Panc1 (cell line): ENCODE measurements around the gene KASH5. TPM values are rescaled to one million over a fixed set of nuclear protein-coding genes. Genes with fewer than 3 reads are reported as not detected.

Source experiments
- ATAC-seq: fragments of 200-7000 bp; cut with Tn5 transposase; 2 replicates; pipeline ENCODE4 v1.9.1; 2020; ENCODE audit warnings: mild to moderate bottlenecking, moderate library complexity
- BruUV-seq: library from RNA; stranded (reverse); fragments of 400-500 nt; replicated peaks from 2 replicates; lab custom pipeline; 2021; lab: Mats Ljungman, UMichigan
- CTCF ChIA-PET: fragments of 300-600 bp; sonication (Branson Sonifier 250); formaldehyde crosslinking; loops from one replicate; lab custom pipeline; 2022; ENCODE audit warnings: antibody characterized with exemption; lab: Charles Lee
- POLR2A ChIA-PET: fragments of 300-600 bp; sonication (Branson Sonifier 250); formaldehyde crosslinking; loops from one replicate; lab custom pipeline; 2022; ENCODE audit warnings: antibody characterized with exemption; lab: Charles Lee
- DNase-seq: peaks from one replicate; pipeline ENCODE4 v3.0.0-alpha.2; 2010; ENCODE audit warnings: low read depth, low spot score
- H3K27ac ChIP-seq: 2 replicates; pipeline ENCODE4 v1.5.1; 2011; ENCODE audit warnings: mild to moderate bottlenecking, low read length, inconsistent platforms
- H3K27me3 ChIP-seq: fragments of 200-500 bp; sonication (Bioruptor generic); 2 replicates; pipeline ENCODE4 v1.6.0; 2014; ENCODE audit warnings: low read length, inconsistent platforms; ENCODE audit not compliant: control insufficient read depth, insufficient read depth
- H3K36me3 ChIP-seq: fragments of 200-500 bp; sonication (Bioruptor generic); 2 replicates; pipeline ENCODE4 v1.5.1; 2014; ENCODE audit warnings: inconsistent platforms, mild to moderate bottlenecking, low read length, moderate library complexity; ENCODE audit not compliant: control insufficient read depth, insufficient read depth
- H3K4me1 ChIP-seq: 2 replicates; pipeline ENCODE4 v1.5.1; 2011; ENCODE audit warnings: inconsistent platforms, mild to moderate bottlenecking, low read length, moderate library complexity; ENCODE audit not compliant: control insufficient read depth, insufficient read depth
- H3K4me3 ChIP-seq, 2 experiments: 2 replicates each; pipeline ENCODE4 v1.5.1; 2011 to 2012; ENCODE audit warnings: low read depth in 2 of 2, low read length in 2 of 2, mild to moderate bottlenecking in 2 of 2, inconsistent platforms in 1 of 2, moderate library complexity in 1 of 2
- H3K9me3 ChIP-seq: fragments of 200-500 bp; sonication (Bioruptor generic); 2 replicates; pipeline ENCODE4 v1.5.1; 2014; ENCODE audit warnings: low read depth, mild to moderate bottlenecking, inconsistent platforms, low read length, moderate library complexity; ENCODE audit not compliant: control insufficient read depth, insufficient read depth
- CTCF ChIP-seq: fragments of 450-650 bp; IDR thresholded peaks from 2 replicates; pipeline ENCODE4 v1.5.1; 2017; ENCODE audit warnings: mild to moderate bottlenecking
- POLR2AphosphoS5 ChIP-seq: IDR thresholded peaks from 2 replicates; pipeline ENCODE4 v1.6.1; 2012; ENCODE audit warnings: mild to moderate bottlenecking, low read depth, low read length, moderate library complexity
- REST ChIP-seq, 2 experiments: IDR thresholded peaks; 2 replicates each; pipeline ENCODE4 v1.6.1; 2011 to 2012; ENCODE audit warnings: low read depth in 2 of 2, control low read depth in 1 of 2, low read length in 1 of 2, mild to moderate bottlenecking in 1 of 2, moderate library complexity in 1 of 2; ENCODE audit not compliant: insufficient read depth in 1 of 2
- SIN3A ChIP-seq: IDR thresholded peaks from 2 replicates; pipeline ENCODE4 v1.6.1; 2012; ENCODE audit warnings: low read depth, mild to moderate bottlenecking, low read length, moderate library complexity, borderline replicate concordance; ENCODE audit not compliant: insufficient read depth
- TCF7L2 ChIP-seq: IDR thresholded peaks from 2 replicates; pipeline ENCODE4 v1.6.1; 2011; ENCODE audit warnings: mild to moderate bottlenecking, low read depth, low read length, inconsistent platforms
- in situ Hi-C: cut with HindIII; loops from 2 replicates; pipeline ENCODE4 v1.10.0; 2016; ENCODE audit warnings: low sequenced_read_pairs, low pct_unique_long_range_greater_than_20kb
- intact Hi-C: fragments of 100-400 bp; cut with micrococcal nuclease; formaldehyde crosslinking; loops from one replicate; pipeline ENCODE4 v1.10.0; 2022; ENCODE audit not compliant: unreplicated experiment
- total RNA-seq: library from RNA; stranded (reverse); gene quantifications from one replicate; pipeline ENCODE4 v1.2.1, GENCODE V29; 2021; ENCODE audit not compliant: unreplicated experiment

KASH5 gene
- total RNA-seq, 1 experiment from 2014 or later: not detected

- CTCF ChIA-PET: interaction anchor here (0.7 kb wide), 1 partner anchor 90 kb away, joined by 3 read pairs; no protein-coding TSS in a partner anchor
- intact Hi-C loops (no loop called here), in situ Hi-C loops (no loop called here)
- no TSS peak for BruUV-seq
- POLR2A ChIA-PET: no interaction called here
- no peak for ATAC-seq
- TF ChIP-seq CTCF (no peak), POLR2AphosphoS5 (no peak), SIN3A (no peak), TCF7L2 (no peak), REST (IDR thresholded peaks at IDR 0.05; ENCODE audit: insufficient read depth in 1 of 2, low read depth in 2 of 2, low read length in 1 of 2) (no peak)
- no peaks in the 10 kb centered on the region for H3K9me3 ChIP-seq
- DNase-seq: no peak
- no peak overlapping the region for H3K4me3 ChIP-seq
- no peaks in the 10 kb centered on the region; the same call in 1 of the 2 replicates for H3K27me3 ChIP-seq
- no peak overlapping the region for H3K27ac ChIP-seq
- no peaks in the 10 kb centered on the region for H3K4me1 ChIP-seq
- no peaks in the 10 kb centered on the region for H3K36me3 ChIP-seq
Measured at GRCh38 chr19:49445997-49446396, 57.9 kb downstream of the KASH5 start.

- TF ChIP-seq CTCF (no peak), SIN3A (no peak), POLR2AphosphoS5 (no peak), REST (IDR thresholded peaks at IDR 0.05; ENCODE audit: insufficient read depth in 1 of 2, low read depth in 2 of 2, low read length in 1 of 2) (no peak), TCF7L2 (no peak)
- Histone ChIP-seq H3K27ac (no peak overlapping the region), H3K4me1 (no peaks in the 10 kb centered on the region), H3K27me3 (no peaks in the 10 kb centered on the region), H3K9me3 (no peaks in the 10 kb centered on the region), H3K36me3 (no peaks in the 10 kb centered on the region; the same call in 1 of the 2 replicates), H3K4me3 (no peak overlapping the region)
- ATAC-seq (no peak), DNase-seq (no peak)
- BruUV-seq: no TSS peak
- in situ Hi-C loops: no loop called here
- ChIA-PET CTCF (no interaction called here), POLR2A (no interaction called here)
- intact Hi-C loops: no loop called here
Measured at GRCh38 chr19:49447485-49448431, 59.7 kb downstream of the KASH5 start.
